ENCODE data around the gene PCSK5. TPM values are rescaled to one million over a fixed set of nuclear protein-coding genes. Genes with fewer than 3 reads are reported as not detected.

PCSK5 gene
- total and polyA plus RNA-seq, 2 donors (not counting 3 experiments of a cell fraction or from before 2014, with no cell fraction given) = 2.6 to 4.8 TPM

- Histone ChIP-seq H3K79me2 (ENCODE audit: control insufficient read depth, insufficient read depth, low read length) (no peaks in the 10 kb centered on the region), H3K27ac (ENCODE audit: insufficient read depth, low read depth, low read length) (no peak overlapping the region), H3K9me1 (replicated peaks; ENCODE audit: control insufficient read depth, extremely low read depth, insufficient read depth, low read length) (no peaks in the 10 kb centered on the region), H3K9me3 (replicated peaks; ENCODE audit: control insufficient read depth, insufficient read depth, low read length) (no peaks in the 10 kb centered on the region), H3K4me1 (ENCODE audit: control insufficient read depth, extremely low read depth, insufficient read depth, low read length) (no peaks in the 10 kb centered on the region), H3K4me2 (ENCODE audit: insufficient read depth, low read length) (no peak overlapping the region), H3K9ac (replicated peaks; ENCODE audit: extremely low read depth, insufficient read depth, low read length) (no peak overlapping the region), H3K27me3 (ENCODE audit: control insufficient read depth in 2 of 2, insufficient read depth in 2 of 2, low read length in 2 of 2) (no peaks in the 10 kb centered on the region), H3K4me3 (replicated peaks in 1 of 3; ENCODE audit: insufficient read depth in 1 of 3, low read depth in 1 of 3, low read length in 3 of 3) (no peak overlapping the region), H3K36me3 (ENCODE audit: control insufficient read depth in 2 of 2, extremely low read depth in 1 of 2, insufficient read depth in 2 of 2, low read length in 2 of 2) (no peaks in the 10 kb centered on the region), H4K20me1 (replicated peaks; ENCODE audit: control insufficient read depth, extremely low read depth, insufficient read depth, low read length) (no peaks in the 10 kb centered on the region), H2AFZ (ENCODE audit: low read depth, low read length) (no peak overlapping the region)
- DNase-seq (ENCODE audit: low read depth, low spot score) = no peak
- ChIA-PET POLR2A (no interaction called here), CTCF (no interaction called here)
- no peak for TF ChIP-seq POLR2A (IDR thresholded peaks at IDR 0.05; ENCODE audit: low read depth, low read length)
- no peak for TF ChIP-seq MYC (IDR thresholded peaks at IDR 0.05; ENCODE audit: low read depth, low read length)
- TF ChIP-seq CTCF (IDR thresholded peaks at IDR 0.05; ENCODE audit: extremely low read depth in 1 of 2, insufficient read depth in 1 of 2, low read depth in 1 of 2, low read length in 2 of 2) = no peak
- TF ChIP-seq POLR2AphosphoS5 (IDR thresholded peaks at IDR 0.05; ENCODE audit: insufficient read depth, low read depth, low read length) = no peak
- no peak for TF ChIP-seq JUN (IDR thresholded peaks at IDR 0.05; ENCODE audit: borderline replicate concordance, insufficient read depth, insufficient read length, low read depth)
- TF ChIP-seq GATA2 (IDR thresholded peaks at IDR 0.05; ENCODE audit: insufficient read depth, insufficient read length, low read depth, low read length) = no peak
- TF ChIP-seq FOS (IDR thresholded peaks at IDR 0.05; ENCODE audit: borderline replicate concordance, insufficient read depth, low read length) = no peak
- no peak for TF ChIP-seq EZH2 (IDR thresholded peaks at IDR 0.05; ENCODE audit: borderline replicate concordance, low read depth, low read length, severe bottlenecking)
- intact Hi-C loops (cut with micrococcal nuclease) = no loop called here
- dilution Hi-C loops (cut with MboI; ENCODE audit: extremely low pct_ligation_motif_present, low sequenced_read_pairs) = no loop called here
- no peak for FAIRE-seq
- BruUV-seq (replicated peaks) = no TSS peak
These were observed 270.6 kb downstream of the PCSK5 start for GRCh38 chr9:76161106-76161505.
